ENCODE data around the gene ELMO1.

ELMO1 gene

GRCh38 chr7:36838616-36839225 is 609.9 kb downstream of the ELMO1 start:
- no peak for TF ChIP-seq CTCF (conservative IDR thresholded peaks at IDR 0.05; ENCODE audit: low read depth)
- POLR2A ChIA-PET (ENCODE audit: low non-redundant PET), result no interaction called here
- DNase-seq (ENCODE audit: low spot score), result no peak
- H3K27ac ChIP-seq, result no peak overlapping the region
- CTCF ChIA-PET, result no interaction called here

- CTCF ChIA-PET, result no interaction called here
- POLR2A ChIA-PET (ENCODE audit: low non-redundant PET), result no interaction called here
- no peak for TF ChIP-seq CTCF (conservative IDR thresholded peaks at IDR 0.05; ENCODE audit: low read depth)
- no peak overlapping the region for H3K27ac ChIP-seq
- DNase-seq (ENCODE audit: low spot score), result no peak
Observed at GRCh38 chr7:36831049-36831448, 617.6 kb downstream of the ELMO1 start.

- CTCF ChIA-PET, result interaction anchor here (0.7 kb wide), 1 partner anchor 526 kb away, joined by 3 read pairs; no protein-coding TSS in a partner anchor
- no peak for TF ChIP-seq CTCF (conservative IDR thresholded peaks at IDR 0.05; ENCODE audit: low read depth)
- POLR2A ChIA-PET (ENCODE audit: low non-redundant PET), result no interaction called here
Observed at GRCh38 chr7:36827726-36828703, 620.6 kb downstream of the ELMO1 start.

GRCh38 chr7:36825501-36825900 is 623.2 kb downstream of the ELMO1 start:
- no peak overlapping the region for H3K27ac ChIP-seq
- POLR2A ChIA-PET (ENCODE audit: low non-redundant PET), result no interaction called here
- no peak for TF ChIP-seq CTCF (conservative IDR thresholded peaks at IDR 0.05; ENCODE audit: low read depth)
- DNase-seq (ENCODE audit: low spot score), result no peak
- CTCF ChIA-PET, result no interaction called here

More at GRCh38 chr7:36827726-36828703, 620.6 kb downstream of the ELMO1 start:
- DNase-seq (ENCODE audit: low spot score), result no peak
- H3K27ac ChIP-seq, result no peak overlapping the region

GRCh38 chr7:36823353-36823752 is 625.3 kb downstream of the ELMO1 start:
- TF ChIP-seq CTCF (conservative IDR thresholded peaks at IDR 0.05; ENCODE audit: low read depth), result no peak
- DNase-seq (ENCODE audit: low spot score), result no peak
- H3K27ac ChIP-seq, result no peak overlapping the region
- CTCF ChIA-PET, result interaction anchor here (0.6 kb wide), 1 partner anchor 377 kb away, joined by 3 read pairs; no protein-coding TSS in a partner anchor
- POLR2A ChIA-PET (ENCODE audit: low non-redundant PET), result no interaction called here

- no peak for DNase-seq (ENCODE audit: low spot score)
- ChIA-PET POLR2A (ENCODE audit: low non-redundant PET) (no interaction called here), CTCF (no interaction called here)
Observed at GRCh38 chr7:36821617-36822016, 627.0 kb downstream of the ELMO1 start.

More at GRCh38 chr7:36821617-36822016, 627.0 kb downstream of the ELMO1 start:
- no peak for TF ChIP-seq CTCF (conservative IDR thresholded peaks at IDR 0.05; ENCODE audit: low read depth)
- H3K27ac ChIP-seq, result no peak overlapping the region
